Astrocyte (in vitro differentiated cells and primary cell): Measurements from ENCODE around the gene SNTB2. TPM values are rescaled to one million over a fixed set of nuclear protein-coding genes. Genes with fewer than 3 reads are reported as not detected.

Source experiments
- DNase-seq: peaks from one replicate; pipeline ENCODE4 v3.0.0-alpha.2; 2010; ENCODE audit warnings: low read depth
- FAIRE-seq: peaks from 2 replicates; lab custom pipeline; 2011; peaks lifted over from hg19 to GRCh38; lab: Jason Lieb, UNC
- H2AFZ ChIP-seq: 2 replicates; pipeline ENCODE4 v1.6.0; 2012; ENCODE audit warnings: low read depth, low read length, inconsistent platforms
- H3K27ac ChIP-seq: 2 replicates; pipeline ENCODE4 v1.5.1; 2011; ENCODE audit warnings: low read depth, low read length, inconsistent platforms
- H3K27me3 ChIP-seq: 2 replicates; pipeline ENCODE4 v1.6.0; 2011; ENCODE audit warnings: low read length, inconsistent platforms; ENCODE audit not compliant: insufficient read depth
- H3K36me3 ChIP-seq: 2 replicates; pipeline ENCODE4 v1.5.1; 2011; ENCODE audit warnings: low read length, inconsistent platforms; ENCODE audit not compliant: insufficient read depth
- H3K4me1 ChIP-seq: 2 replicates; pipeline ENCODE4 v1.5.1; 2011; ENCODE audit warnings: low read length, inconsistent platforms; ENCODE audit not compliant: insufficient read depth
- H3K4me2 ChIP-seq: 2 replicates; pipeline ENCODE4 v1.6.0; 2012; ENCODE audit warnings: low read length, inconsistent platforms
- H3K4me3 ChIP-seq: 2 replicates; pipeline ENCODE4 v1.5.1; 2011; ENCODE audit warnings: low read depth, mild to moderate bottlenecking, low read length, inconsistent platforms; ENCODE audit not compliant: insufficient read depth
- H3K79me2 ChIP-seq: 2 replicates; pipeline ENCODE4 v1.6.0; 2012; ENCODE audit warnings: mild to moderate bottlenecking, low read length, inconsistent platforms; ENCODE audit not compliant: insufficient read depth
- H3K9ac ChIP-seq: 2 replicates; pipeline ENCODE4 v1.6.0; 2012; ENCODE audit warnings: mild to moderate bottlenecking, low read length, inconsistent platforms
- H3K9me3 ChIP-seq: 2 replicates; pipeline ENCODE4 v1.5.1; 2012; ENCODE audit warnings: low read depth, mild to moderate bottlenecking, low read length, inconsistent platforms; ENCODE audit not compliant: insufficient read depth
- H4K20me1 ChIP-seq: 2 replicates; pipeline ENCODE4 v1.6.0; 2012; ENCODE audit warnings: low read length, inconsistent platforms; ENCODE audit not compliant: insufficient read depth
- H3K27ac Mint-ChIP-seq: one replicate; pipeline ENCODE4 v1.8.0; 2021; ENCODE audit warnings: mild to moderate bottlenecking, mixed read lengths; ENCODE audit not compliant: unreplicated experiment
- H3K27me3 Mint-ChIP-seq: one replicate; pipeline ENCODE4 v1.8.0; 2021; ENCODE audit warnings: low read depth, mixed read lengths; ENCODE audit not compliant: unreplicated experiment
- H3K36me3 Mint-ChIP-seq: one replicate; pipeline ENCODE4 v1.8.0; 2021; ENCODE audit warnings: low read depth, mixed read lengths; ENCODE audit not compliant: unreplicated experiment
- H3K4me1 Mint-ChIP-seq: one replicate; pipeline ENCODE4 v1.8.0; 2021; ENCODE audit warnings: low read depth, mixed read lengths; ENCODE audit not compliant: unreplicated experiment
- H3K4me3 Mint-ChIP-seq: one replicate; pipeline ENCODE4 v1.8.0; 2021; ENCODE audit warnings: mild to moderate bottlenecking, moderate library complexity, mixed read lengths; ENCODE audit not compliant: unreplicated experiment
- H3K9me3 Mint-ChIP-seq: one replicate; pipeline ENCODE4 v1.8.0; 2021; ENCODE audit warnings: mild to moderate bottlenecking, mixed read lengths; ENCODE audit not compliant: unreplicated experiment
- EZH2 ChIP-seq: IDR thresholded peaks from 2 replicates; pipeline ENCODE4 v1.6.1; 2012; ENCODE audit warnings: mild to moderate bottlenecking, low read length, inconsistent platforms; ENCODE audit not compliant: insufficient read depth
- total RNA-seq: library from RNA; stranded (reverse); gene quantifications from 2 replicates; pipeline ENCODE4 v1.2.1, GENCODE V29; 2021
- TF ChIP-seq, protein P1 (sequence below): IDR thresholded peaks from 2 replicates; pipeline ENCODE4 v1.5.1; 2011; ENCODE audit warnings: low read depth, mild to moderate bottlenecking, inconsistent platforms, low read length, moderate library complexity; ENCODE audit not compliant: insufficient read depth

Gene SNTB2
- total RNA-seq, 1 donor from 2014 or later, result 30.4 TPM

DNA sequence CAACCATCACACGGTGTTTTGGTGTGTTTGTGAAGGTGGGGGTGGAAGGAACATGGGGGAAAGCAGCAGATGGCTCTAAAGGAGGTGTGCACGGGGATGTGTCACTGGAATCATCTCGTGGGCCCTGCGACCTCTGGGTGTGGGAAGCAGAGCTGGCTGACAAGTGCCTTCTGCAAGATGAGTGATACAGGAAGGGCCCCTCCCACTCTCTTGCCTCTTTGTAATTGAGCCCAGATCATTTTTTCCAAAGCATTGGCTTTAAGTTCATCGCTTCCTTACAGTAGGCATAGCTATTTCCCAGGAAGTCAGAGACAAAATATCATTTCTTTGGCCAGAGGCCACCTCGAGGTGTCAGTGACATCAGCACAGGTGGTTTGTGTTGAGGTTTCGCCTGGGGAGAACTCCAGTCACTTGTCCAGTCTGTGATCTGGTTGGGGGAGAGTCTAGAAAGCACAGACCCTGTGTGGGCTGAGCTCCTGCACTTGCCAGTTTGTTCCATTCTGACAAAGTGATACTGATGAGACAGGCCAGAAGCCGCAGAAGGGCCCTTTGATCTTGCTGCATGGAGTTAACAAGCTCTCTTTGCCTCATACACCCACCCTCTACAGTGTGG is 20.6 kb upstream of the SNTB2 start:
- H3K9me3 ChIP-seq, result no peaks in the 10 kb centered on the region
- H3K4me3 ChIP-seq, result peak overlapping the region; percentile 19
- H3K79me2 ChIP-seq, result no peaks in the 10 kb centered on the region
- Mint-ChIP-seq H3K9me3 (no peaks in the 10 kb centered on the region), H3K4me1 (peaks cover 34% of the 10 kb centered on the region), H3K27me3 (no peaks in the 10 kb centered on the region), H3K36me3 (peaks cover 11% of the 10 kb centered on the region), H3K4me3 (no peak overlapping the region), H3K27ac (peak overlapping the region; percentile 64)
- FAIRE-seq (no peak), DNase-seq (peak; percentile 74)
- H3K4me2 ChIP-seq, result peak overlapping the region; percentile 74
- TF ChIP-seq, protein P1, sequence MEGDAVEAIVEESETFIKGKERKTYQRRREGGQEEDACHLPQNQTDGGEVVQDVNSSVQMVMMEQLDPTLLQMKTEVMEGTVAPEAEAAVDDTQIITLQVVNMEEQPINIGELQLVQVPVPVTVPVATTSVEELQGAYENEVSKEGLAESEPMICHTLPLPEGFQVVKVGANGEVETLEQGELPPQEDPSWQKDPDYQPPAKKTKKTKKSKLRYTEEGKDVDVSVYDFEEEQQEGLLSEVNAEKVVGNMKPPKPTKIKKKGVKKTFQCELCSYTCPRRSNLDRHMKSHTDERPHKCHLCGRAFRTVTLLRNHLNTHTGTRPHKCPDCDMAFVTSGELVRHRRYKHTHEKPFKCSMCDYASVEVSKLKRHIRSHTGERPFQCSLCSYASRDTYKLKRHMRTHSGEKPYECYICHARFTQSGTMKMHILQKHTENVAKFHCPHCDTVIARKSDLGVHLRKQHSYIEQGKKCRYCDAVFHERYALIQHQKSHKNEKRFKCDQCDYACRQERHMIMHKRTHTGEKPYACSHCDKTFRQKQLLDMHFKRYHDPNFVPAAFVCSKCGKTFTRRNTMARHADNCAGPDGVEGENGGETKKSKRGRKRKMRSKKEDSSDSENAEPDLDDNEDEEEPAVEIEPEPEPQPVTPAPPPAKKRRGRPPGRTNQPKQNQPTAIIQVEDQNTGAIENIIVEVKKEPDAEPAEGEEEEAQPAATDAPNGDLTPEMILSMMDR, result no peak
- H3K9ac ChIP-seq, result peak overlapping the region; percentile 36
- H4K20me1 ChIP-seq, result peaks cover 6% of the 10 kb centered on the region
- H3K36me3 ChIP-seq, result peaks cover 31% of the 10 kb centered on the region
- no peak overlapping the region for H2AFZ ChIP-seq
- H3K27me3 ChIP-seq, result no peaks in the 10 kb centered on the region
- peak overlapping the region; percentile 76 for H3K27ac ChIP-seq
- peaks cover 34% of the 10 kb centered on the region for H3K4me1 ChIP-seq

DNA sequence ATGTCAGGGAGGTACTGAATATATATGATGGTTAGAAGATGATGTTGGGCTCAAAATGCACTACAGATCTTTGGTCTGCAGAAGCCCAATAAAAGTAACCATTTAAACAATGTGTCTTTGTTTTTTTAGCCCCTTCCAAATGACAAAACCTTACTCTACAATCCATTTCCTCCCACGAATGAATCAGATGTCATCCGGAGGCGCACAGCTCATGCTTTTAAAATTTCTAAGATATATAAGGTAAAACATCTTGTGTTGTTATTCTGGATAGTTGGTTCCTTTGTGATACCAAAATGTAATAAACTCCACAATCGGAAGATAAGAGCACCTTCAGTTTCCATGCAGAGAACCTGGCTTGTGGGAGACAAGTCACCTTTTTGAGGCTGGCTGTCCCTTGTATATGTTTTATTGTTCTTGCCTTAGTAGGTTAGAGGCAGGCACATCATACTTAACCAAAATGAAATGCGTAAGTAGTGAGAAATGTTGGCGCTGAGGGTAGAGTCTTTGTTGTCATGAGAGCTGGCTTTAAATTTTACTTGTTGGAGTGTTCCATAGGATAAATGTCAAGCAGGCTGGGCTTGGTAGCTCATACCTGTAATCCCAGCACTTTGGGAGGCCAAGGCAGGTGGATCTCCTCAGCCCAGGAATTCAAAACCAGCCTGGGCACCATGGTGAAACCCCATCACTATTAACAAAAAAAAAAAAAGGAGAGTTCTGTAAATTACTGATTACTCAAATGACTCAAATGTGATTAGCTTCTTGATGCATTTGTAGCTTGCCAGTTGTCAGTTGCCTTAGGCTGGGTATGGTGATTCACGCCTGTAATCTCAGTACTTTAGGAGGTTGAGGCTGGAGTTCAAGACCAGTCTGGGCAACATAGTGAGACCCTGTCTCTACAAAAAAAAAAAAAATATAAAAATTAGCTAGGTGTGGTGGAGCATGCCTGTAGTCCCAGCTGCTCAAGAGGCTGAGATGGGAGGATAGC is 19.7 kb upstream of the SNTB2 start:
- H3K27me3 Mint-ChIP-seq, result no peaks in the 10 kb centered on the region
- no peak overlapping the region for H3K27ac Mint-ChIP-seq
- TF ChIP-seq, protein P1, result no peak
- TF ChIP-seq EZH2, result no peak
- peaks cover 44% of the 10 kb centered on the region for H3K4me1 Mint-ChIP-seq
- peak overlapping the region; percentile 38 for H3K9ac ChIP-seq
- H3K9me3 ChIP-seq, result no peaks in the 10 kb centered on the region
- H3K79me2 ChIP-seq, result no peaks in the 10 kb centered on the region
- FAIRE-seq, result no peak
- H3K27me3 ChIP-seq, result no peaks in the 10 kb centered on the region
- H3K4me3 ChIP-seq, result peak overlapping the region; percentile 19
- H3K4me2 ChIP-seq, result peak overlapping the region; percentile 74
- H3K9me3 Mint-ChIP-seq, result no peaks in the 10 kb centered on the region
- peak overlapping the region; percentile 15 for H3K4me3 Mint-ChIP-seq
- H4K20me1 ChIP-seq, result peaks cover 6% of the 10 kb centered on the region
- H3K4me1 ChIP-seq, result peaks cover 34% of the 10 kb centered on the region
- H3K27ac ChIP-seq, result peak overlapping the region; percentile 76
- H2AFZ ChIP-seq, result no peak overlapping the region
- H3K36me3 Mint-ChIP-seq, result peaks cover 11% of the 10 kb centered on the region
- peaks cover 27% of the 10 kb centered on the region for H3K36me3 ChIP-seq
- peak; percentile 65 for DNase-seq
